Panc1 (cell line): ENCODE results near the gene SFI1.

Experiments used
- POLR2AphosphoS5 ChIP-seq: IDR thresholded peaks from 2 replicates; pipeline ENCODE4 v1.6.1; 2012; ENCODE audit warnings: mild to moderate bottlenecking, low read depth, low read length, moderate library complexity
- SIN3A ChIP-seq: IDR thresholded peaks from 2 replicates; pipeline ENCODE4 v1.6.1; 2012; ENCODE audit warnings: low read depth, mild to moderate bottlenecking, low read length, moderate library complexity, borderline replicate concordance; ENCODE audit not compliant: insufficient read depth
- TCF7L2 ChIP-seq: IDR thresholded peaks from 2 replicates; pipeline ENCODE4 v1.6.1; 2011; ENCODE audit warnings: mild to moderate bottlenecking, low read depth, low read length, inconsistent platforms
- TF ChIP-seq, protein P1 (sequence below): fragments of 450-650 bp; IDR thresholded peaks from 2 replicates; pipeline ENCODE4 v1.5.1; 2017; ENCODE audit warnings: mild to moderate bottlenecking
- TF ChIP-seq, protein P2 (sequence below), 2 experiments: IDR thresholded peaks; 2 replicates each; pipeline ENCODE4 v1.6.1; 2011 to 2012; ENCODE audit warnings: low read depth in 2 of 2, control low read depth in 1 of 2, low read length in 1 of 2, mild to moderate bottlenecking in 1 of 2, moderate library complexity in 1 of 2; ENCODE audit not compliant: insufficient read depth in 1 of 2

DNA sequence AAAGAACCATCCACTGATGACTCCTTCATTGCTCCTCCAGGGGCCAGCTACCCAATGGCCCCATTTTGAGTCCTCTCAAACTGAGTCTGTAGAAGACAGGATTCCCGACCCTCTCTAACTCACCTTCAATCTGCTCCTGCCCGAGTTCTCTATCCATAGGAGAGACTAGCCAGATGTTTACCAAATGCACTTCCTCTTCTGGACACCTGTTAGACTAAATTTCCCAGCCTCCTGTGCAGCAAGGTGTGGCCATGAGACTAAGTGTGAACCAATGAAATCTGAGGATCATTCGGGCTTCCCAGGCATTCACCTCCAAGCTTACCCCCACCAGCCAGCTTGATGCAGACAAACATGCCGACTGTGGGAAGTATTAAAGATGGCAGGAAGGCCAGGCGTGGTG, 158.1 kb downstream of the SFI1 start:
- TF ChIP-seq, protein P1, sequence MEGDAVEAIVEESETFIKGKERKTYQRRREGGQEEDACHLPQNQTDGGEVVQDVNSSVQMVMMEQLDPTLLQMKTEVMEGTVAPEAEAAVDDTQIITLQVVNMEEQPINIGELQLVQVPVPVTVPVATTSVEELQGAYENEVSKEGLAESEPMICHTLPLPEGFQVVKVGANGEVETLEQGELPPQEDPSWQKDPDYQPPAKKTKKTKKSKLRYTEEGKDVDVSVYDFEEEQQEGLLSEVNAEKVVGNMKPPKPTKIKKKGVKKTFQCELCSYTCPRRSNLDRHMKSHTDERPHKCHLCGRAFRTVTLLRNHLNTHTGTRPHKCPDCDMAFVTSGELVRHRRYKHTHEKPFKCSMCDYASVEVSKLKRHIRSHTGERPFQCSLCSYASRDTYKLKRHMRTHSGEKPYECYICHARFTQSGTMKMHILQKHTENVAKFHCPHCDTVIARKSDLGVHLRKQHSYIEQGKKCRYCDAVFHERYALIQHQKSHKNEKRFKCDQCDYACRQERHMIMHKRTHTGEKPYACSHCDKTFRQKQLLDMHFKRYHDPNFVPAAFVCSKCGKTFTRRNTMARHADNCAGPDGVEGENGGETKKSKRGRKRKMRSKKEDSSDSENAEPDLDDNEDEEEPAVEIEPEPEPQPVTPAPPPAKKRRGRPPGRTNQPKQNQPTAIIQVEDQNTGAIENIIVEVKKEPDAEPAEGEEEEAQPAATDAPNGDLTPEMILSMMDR: no peak
- TF ChIP-seq, protein P2, sequence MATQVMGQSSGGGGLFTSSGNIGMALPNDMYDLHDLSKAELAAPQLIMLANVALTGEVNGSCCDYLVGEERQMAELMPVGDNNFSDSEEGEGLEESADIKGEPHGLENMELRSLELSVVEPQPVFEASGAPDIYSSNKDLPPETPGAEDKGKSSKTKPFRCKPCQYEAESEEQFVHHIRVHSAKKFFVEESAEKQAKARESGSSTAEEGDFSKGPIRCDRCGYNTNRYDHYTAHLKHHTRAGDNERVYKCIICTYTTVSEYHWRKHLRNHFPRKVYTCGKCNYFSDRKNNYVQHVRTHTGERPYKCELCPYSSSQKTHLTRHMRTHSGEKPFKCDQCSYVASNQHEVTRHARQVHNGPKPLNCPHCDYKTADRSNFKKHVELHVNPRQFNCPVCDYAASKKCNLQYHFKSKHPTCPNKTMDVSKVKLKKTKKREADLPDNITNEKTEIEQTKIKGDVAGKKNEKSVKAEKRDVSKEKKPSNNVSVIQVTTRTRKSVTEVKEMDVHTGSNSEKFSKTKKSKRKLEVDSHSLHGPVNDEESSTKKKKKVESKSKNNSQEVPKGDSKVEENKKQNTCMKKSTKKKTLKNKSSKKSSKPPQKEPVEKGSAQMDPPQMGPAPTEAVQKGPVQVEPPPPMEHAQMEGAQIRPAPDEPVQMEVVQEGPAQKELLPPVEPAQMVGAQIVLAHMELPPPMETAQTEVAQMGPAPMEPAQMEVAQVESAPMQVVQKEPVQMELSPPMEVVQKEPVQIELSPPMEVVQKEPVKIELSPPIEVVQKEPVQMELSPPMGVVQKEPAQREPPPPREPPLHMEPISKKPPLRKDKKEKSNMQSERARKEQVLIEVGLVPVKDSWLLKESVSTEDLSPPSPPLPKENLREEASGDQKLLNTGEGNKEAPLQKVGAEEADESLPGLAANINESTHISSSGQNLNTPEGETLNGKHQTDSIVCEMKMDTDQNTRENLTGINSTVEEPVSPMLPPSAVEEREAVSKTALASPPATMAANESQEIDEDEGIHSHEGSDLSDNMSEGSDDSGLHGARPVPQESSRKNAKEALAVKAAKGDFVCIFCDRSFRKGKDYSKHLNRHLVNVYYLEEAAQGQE (IDR thresholded peaks at IDR 0.05; ENCODE audit: insufficient read depth in 1 of 2, low read depth in 2 of 2, low read length in 1 of 2): no peak
- no peak for TF ChIP-seq POLR2AphosphoS5
- no peak for TF ChIP-seq TCF7L2
- TF ChIP-seq SIN3A: no peak
